GM13977 (cell line): ENCODE measurements around the gene KRTAP24-1.

Experiments
- DNase-seq: peaks from one replicate; pipeline ENCODE4 v3.0.0; 2012; ENCODE audit warnings: low spot score
- CTCF ChIP-seq: IDR thresholded peaks from 2 replicates; pipeline ENCODE4 v1.5.1; 2012; ENCODE audit warnings: mild to moderate bottlenecking, control low read depth; ENCODE audit not compliant: insufficient read depth; ENCODE audit errors: extremely low read depth, missing control alignments
- in situ Hi-C: fragments of 300-500 bp; cut with MboI; formaldehyde crosslinking; loops from one replicate; pipeline ENCODE4 v1.12.0; 2022; ENCODE audit warnings: low sequenced_read_pairs, low pct_unique_long_range_greater_than_20kb, mixed read lengths, inconsistent platforms; ENCODE audit not compliant: unreplicated experiment

KRTAP24-1 gene

DNA sequence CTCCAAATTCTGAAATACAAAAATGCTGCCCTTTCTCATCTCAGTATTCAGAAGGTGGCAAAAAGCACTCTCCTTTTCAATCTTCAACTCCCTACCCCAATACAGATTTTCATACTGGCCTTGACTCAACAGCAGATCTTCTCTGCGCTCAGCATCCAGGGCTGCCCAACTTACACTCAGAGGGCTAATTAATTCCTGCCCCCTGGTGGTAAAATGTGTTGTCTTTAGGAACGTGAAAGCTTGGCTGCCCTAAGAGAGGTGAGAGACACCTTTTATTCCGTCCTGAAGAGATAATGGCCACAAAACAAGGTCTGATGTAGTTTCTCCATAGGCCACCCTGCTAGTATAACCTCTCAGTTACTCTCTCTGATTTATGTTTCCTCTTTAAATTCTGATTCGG is 25.0 kb downstream of the KRTAP24-1 start:
- in situ Hi-C loops = no loop called here
- no peak for TF ChIP-seq CTCF
- no peak for DNase-seq

- in situ Hi-C loops = no loop called here
- TF ChIP-seq CTCF = no peak
- DNase-seq = no peak
These were observed 26.6 kb downstream of the KRTAP24-1 start for GRCh38 chr21:30256100-30256499.

DNA sequence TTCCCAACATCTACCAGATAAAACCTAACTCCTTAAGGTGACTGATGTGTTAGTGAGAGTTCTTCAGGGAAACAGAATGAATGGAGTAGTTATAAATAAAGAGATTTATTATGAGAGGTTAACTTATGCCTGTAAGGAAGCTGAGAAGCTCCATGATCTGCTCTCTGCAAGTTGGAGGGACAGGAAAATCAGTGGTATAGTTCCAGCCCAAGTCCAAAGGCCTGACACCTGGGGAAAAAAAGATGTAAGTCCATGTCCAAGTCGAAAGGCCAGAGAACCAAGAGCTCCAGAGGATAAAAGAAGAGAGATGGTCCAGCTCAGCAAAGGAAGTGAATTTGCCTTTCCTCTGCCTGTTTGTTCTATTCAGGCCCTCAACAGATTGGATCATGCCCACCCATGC is 27.1 kb downstream of the KRTAP24-1 start:
- in situ Hi-C loops = no loop called here
- no peak for TF ChIP-seq CTCF
- DNase-seq = no peak

- no peak for TF ChIP-seq CTCF
- no peak for DNase-seq
- in situ Hi-C loops = no loop called here
These were observed 31.0 kb downstream of the KRTAP24-1 start for GRCh38 chr21:30251781-30252180.

DNA sequence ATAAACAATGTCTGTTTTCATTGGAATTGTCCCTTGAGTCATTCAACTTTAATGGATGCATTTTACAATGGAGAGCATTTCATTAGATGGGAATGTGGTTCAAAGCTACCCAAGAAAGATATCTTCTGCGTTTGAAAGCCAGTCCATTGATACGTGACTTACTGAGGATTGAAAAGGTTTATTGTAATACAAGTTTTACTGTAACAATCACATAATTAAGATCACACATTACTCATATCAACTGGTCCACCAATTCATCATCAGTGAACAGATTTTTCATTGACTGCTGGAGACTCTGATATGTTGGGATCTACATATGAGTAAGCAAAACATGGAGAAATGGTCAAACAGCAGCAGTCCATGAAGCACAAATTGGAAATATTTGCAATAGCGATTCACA is 32.8 kb downstream of the KRTAP24-1 start:
- DNase-seq = no peak
- in situ Hi-C loops = no loop called here
- no peak for TF ChIP-seq CTCF

DNA sequence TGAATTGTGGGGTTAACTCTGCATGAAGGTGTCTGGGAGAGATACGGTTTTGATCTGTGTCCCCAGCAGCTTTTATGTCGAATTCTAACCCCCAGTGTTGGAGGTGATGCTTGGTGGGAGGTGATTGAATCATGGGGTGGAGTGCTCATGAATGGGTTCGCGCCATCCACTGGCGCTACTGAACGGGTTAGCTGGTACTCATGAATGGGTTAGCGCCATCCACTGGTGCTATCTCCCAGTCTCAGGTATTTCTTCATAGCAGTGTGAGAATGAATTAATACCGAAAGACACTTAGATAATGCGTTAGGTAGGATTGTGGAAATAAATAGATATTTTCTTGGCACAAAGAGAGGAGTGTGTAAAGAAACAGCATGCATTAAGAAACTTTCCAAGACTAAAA is 33.9 kb downstream of the KRTAP24-1 start:
- no peak for DNase-seq
- TF ChIP-seq CTCF = no peak
- in situ Hi-C loops = no loop called here

DNA sequence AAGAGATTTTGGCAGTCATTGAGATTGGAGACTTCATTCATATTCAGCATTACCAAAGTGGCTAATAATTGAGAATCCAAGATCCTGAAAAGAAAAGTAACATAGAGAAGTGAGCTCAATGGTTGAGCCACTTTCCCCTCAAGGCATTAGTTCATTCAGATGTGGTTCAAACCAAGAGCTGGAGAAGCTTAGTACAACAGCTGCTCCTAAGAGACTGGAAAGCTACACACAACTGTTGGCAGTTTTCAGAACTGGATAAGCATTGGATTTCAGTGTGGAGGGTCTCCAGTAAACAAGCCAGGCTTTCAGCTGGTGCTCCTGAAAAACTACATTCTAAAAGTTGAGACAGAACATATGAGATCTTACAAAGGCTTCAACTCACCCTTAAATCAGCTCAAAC is 37.7 kb downstream of the KRTAP24-1 start:
- in situ Hi-C loops = no loop called here
- DNase-seq = no peak
- no peak for TF ChIP-seq CTCF
